HepG2 (cell line): ENCODE data around the gene TTN. TPM values are rescaled to one million over a fixed set of nuclear protein-coding genes. Genes with fewer than 3 reads are reported as not detected.

Experiments used
- ATAC-seq: fragments of 200-7000 bp; cut with Tn5 transposase; 3 replicates; pipeline ENCODE4 v1.9.1; 2020; ENCODE audit warnings: mild to moderate bottlenecking, moderate library complexity
- BruUV-seq: library from RNA; stranded (reverse); fragments of 400-500 nt; replicated peaks from 2 replicates; lab custom pipeline; 2021; lab: Mats Ljungman, UMichigan
- CTCF ChIA-PET: fragments of 300-600 bp; formaldehyde crosslinking; extraction: SDS; loops from one replicate; lab custom pipeline; 2021; ENCODE audit warnings: low total read pairs, inconsistent platforms, low intra/inter-chr PET ratio; lab: Yijun Ruan, JAX
- POLR2A ChIA-PET: fragments of 350-600 bp; sonication (Branson Sonifier 250); formaldehyde crosslinking; loops from one replicate; lab custom pipeline; 2020; ENCODE audit warnings: antibody characterized with exemption, inconsistent platforms; lab: Yijun Ruan, JAX
- DNase-seq: peaks from one replicate; pipeline ENCODE4 v3.0.0-alpha.2; 2015; ENCODE audit warnings: low spot score
- FAIRE-seq: peaks from 3 replicates; lab custom pipeline; 2011; peaks lifted over from hg19 to GRCh38; lab: Jason Lieb, UNC
- H2AFZ ChIP-seq: one replicate; pipeline ENCODE4 v1.6.1; 2011; ENCODE audit warnings: low read length, inconsistent platforms
- H3K27ac ChIP-seq: fragments of 300-600 bp; 3 replicates; pipeline ENCODE4 v1.8.0; 2011; ENCODE audit warnings: mixed run types, mild to moderate bottlenecking, mixed read lengths, low read length, inconsistent platforms; ENCODE audit not compliant: insufficient read depth; ENCODE audit errors: extremely low read length
- H3K27me3 ChIP-seq, 2 experiments: fragments of 200-600 bp in 1 of 2; 2 replicates in 1 of 2; 3 replicates in 1 of 2; pipeline versions ENCODE4 v1.6.0 to v1.8.0; 2011; ENCODE audit warnings: low read length in 2 of 2, mild to moderate bottlenecking in 2 of 2, moderate library complexity in 2 of 2, inconsistent platforms in 1 of 2; ENCODE audit not compliant: insufficient read depth in 2 of 2, control insufficient read depth in 1 of 2
- H3K36me3 ChIP-seq, 2 experiments: fragments of 200-600 bp in 1 of 2; replicated peaks in 1 of 2; 2 replicates in 1 of 2; 3 replicates in 1 of 2; pipeline versions ENCODE4 v1.5.1 to v1.8.0; 2011; ENCODE audit warnings: low read length in 2 of 2, inconsistent platforms in 1 of 2; ENCODE audit not compliant: insufficient read depth in 2 of 2, control insufficient read depth in 1 of 2
- H3K4me1 ChIP-seq: 2 replicates; pipeline ENCODE4 v1.5.1; 2012; ENCODE audit warnings: low read length, inconsistent platforms; ENCODE audit not compliant: insufficient read depth
- H3K4me2 ChIP-seq: 2 replicates; pipeline ENCODE4 v1.6.0; 2011; ENCODE audit warnings: low read depth, low read length, inconsistent platforms
- H3K4me3 ChIP-seq, 3 experiments: fragments of 200-600 bp in 1 of 3; sonication (generic), shearing (Covaris generic) in 1 of 3; replicated peaks in 1 of 3; 2 replicates each; pipeline ENCODE4 v1.5.1; 2011 to 2016; ENCODE audit warnings: low read length in 3 of 3, inconsistent platforms in 2 of 3, low read depth in 2 of 3, mild to moderate bottlenecking in 2 of 3, control low read depth in 1 of 3, mixed read lengths in 1 of 3; ENCODE audit not compliant: insufficient read depth in 1 of 3
- H3K79me2 ChIP-seq: one replicate; pipeline ENCODE4 v1.6.1; 2011; ENCODE audit warnings: low read length, inconsistent platforms; ENCODE audit not compliant: insufficient read depth
- H3K9ac ChIP-seq: 2 replicates; pipeline ENCODE4 v1.6.0; 2011; ENCODE audit warnings: mild to moderate bottlenecking, low read depth, low read length, inconsistent platforms; ENCODE audit not compliant: insufficient read depth
- H3K9me3 ChIP-seq: 2 replicates; pipeline ENCODE4 v1.5.1; 2012; ENCODE audit warnings: mild to moderate bottlenecking, low read length
- H4K20me1 ChIP-seq: 2 replicates; pipeline ENCODE4 v1.6.0; 2011; ENCODE audit warnings: inconsistent platforms, mild to moderate bottlenecking, low read length, moderate library complexity; ENCODE audit not compliant: insufficient read depth
- JARID2 ChIP-seq: sonication (generic); formaldehyde crosslinking; IDR thresholded peaks from 2 replicates; pipeline ENCODE4 v1.8.1; 2023; ENCODE audit warnings: missing genetic modification reagents, inconsistent platforms; ENCODE audit not compliant: insufficient replicate concordance
- JUND ChIP-seq: sonication (generic); formaldehyde crosslinking; IDR thresholded peaks from 2 replicates; pipeline ENCODE4 v1.8.0; 2022; ENCODE audit warnings: mild to moderate bottlenecking, missing genetic modification reagents
- POLR2AphosphoS5 ChIP-seq: IDR thresholded peaks from 2 replicates; pipeline ENCODE4 v1.6.1; 2012; ENCODE audit warnings: low read depth, low read length
- SIN3A ChIP-seq: IDR thresholded peaks from 2 replicates; pipeline ENCODE4 v1.6.1; 2011; ENCODE audit warnings: low read depth, mild to moderate bottlenecking, control low read depth, low read length, borderline replicate concordance
- STAG1 ChIP-seq: sonication (generic); formaldehyde crosslinking; IDR thresholded peaks from 2 replicates; pipeline ENCODE4 v1.4.0; 2020; ENCODE audit warnings: missing genetic modification reagents
- TSC22D2 ChIP-seq: sonication (generic); formaldehyde crosslinking; IDR thresholded peaks from 2 replicates; pipeline ENCODE4 v1.5.1; 2020; ENCODE audit warnings: missing genetic modification reagents, mild to moderate bottlenecking, borderline replicate concordance
- WGBS: methylation state at CpG from one replicate; pipeline ENCODE4 v1.1.6; 2017; ENCODE audit warnings: low lambda C conversion rate; 5-methylcytosine and 5-hydroxymethylcytosine counted together
- in situ Hi-C: cut with HindIII; loops from 2 replicates; pipeline ENCODE4 v1.10.0; 2017; ENCODE audit warnings: low pct_unique_long_range_greater_than_20kb; ENCODE audit not compliant: extremely low pct_ligation_motif_present
- intact Hi-C: fragments of 100-400 bp; cut with micrococcal nuclease; formaldehyde crosslinking; loops from one replicate; pipeline ENCODE4 v1.10.0; 2022; ENCODE audit not compliant: unreplicated experiment
- polyA plus RNA-seq, 8 experiments: library from polyadenylated mRNA; depleted of rRNA in 3 of 8; stranded (reverse) in 7 of 8; unstranded in 1 of 8; fragments of >200 nt; fragmentation: Illumina TruSeq in 4 of 8; extraction: Trizol in 4 of 8; gene quantifications; 2 replicates each; pipeline versions ENCODE4 v1.2.1 to v1.2.3, GENCODE V29; 2011 to 2016; ENCODE audit warnings: low read depth in 4 of 8, missing spikeins in 1 of 8, mixed read lengths in 1 of 8; ENCODE audit not compliant: insufficient read depth in 1 of 8
- total RNA-seq, 5 experiments: library from RNA; depleted of rRNA; stranded (reverse); fragments of >200 nt; fragmentation: Illumina TruSeq; extraction: Trizol; gene quantifications; 2 replicates each; pipeline ENCODE4 v1.2.3, GENCODE V29; 2016; ENCODE audit warnings: low read depth in 1 of 5
- TF ChIP-seq, protein P1 (sequence below): sonication (generic); formaldehyde crosslinking; IDR thresholded peaks from 2 replicates; pipeline ENCODE4 v1.5.0; 2020; ENCODE audit warnings: mild to moderate bottlenecking, missing genetic modification reagents, moderate library complexity
- TF ChIP-seq, protein P2 (sequence below): IDR thresholded peaks from 2 replicates; pipeline ENCODE4 v1.6.1; 2012; ENCODE audit warnings: low read depth, low read length, improper control_type of control experiment

Gene TTN
- total and polyA plus RNA-seq, 2 of the 13 experiments (the other 11 are each of a cell fraction or from before 2014, with no cell fraction given), result under 0.01 TPM

DNA sequence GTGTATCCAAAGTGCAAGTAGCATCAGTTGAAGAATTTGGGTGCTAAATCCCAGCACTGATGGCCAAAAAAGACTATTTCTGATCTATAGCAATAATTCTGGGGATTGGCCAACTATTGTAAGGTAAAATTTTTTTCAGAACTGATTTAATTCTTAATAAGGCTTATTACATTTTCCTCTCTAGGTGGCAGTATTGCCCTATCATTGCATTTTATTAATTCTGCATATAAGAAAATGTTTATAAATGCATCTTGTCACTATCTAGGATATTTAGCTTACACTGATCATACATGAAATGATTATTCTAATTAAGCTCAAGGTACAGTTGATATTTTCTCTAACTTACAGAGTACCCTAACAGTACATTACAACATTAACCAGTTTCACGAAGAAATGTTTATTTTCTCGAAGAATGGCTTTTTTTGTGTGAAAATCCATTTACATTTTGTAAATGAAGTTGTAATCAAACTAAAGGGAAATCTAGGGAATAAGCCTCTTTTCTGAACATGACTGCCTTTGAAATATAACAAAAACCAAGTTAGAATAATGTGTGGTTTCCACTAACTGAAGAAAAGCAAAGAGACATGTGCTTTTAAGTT, 11.0 kb downstream of the TTN start:
- Histone ChIP-seq H3K27ac (no peak overlapping the region), H3K79me2 (no peaks in the 10 kb centered on the region), H4K20me1 (no peaks in the 10 kb centered on the region), H3K9ac (no peak overlapping the region), H3K9me3 (no peaks in the 10 kb centered on the region), H3K4me3 (no peak overlapping the region), H3K36me3 (no peaks in the 10 kb centered on the region), H3K27me3 (peaks cover 0 to 23% of the 10 kb centered on the region in 2 experiments; a peak in 2 of 5 replicates), H2AFZ (no peak overlapping the region), H3K4me1 (no peaks in the 10 kb centered on the region), H3K4me2 (no peak overlapping the region)
- ATAC-seq (no peak), FAIRE-seq (peak; percentile 46), DNase-seq (peak; percentile 10)
- BruUV-seq, result no TSS peak
- intact Hi-C loops, result loop anchor here (1.0 to 10.0 kb wide), 3 partner anchors 118 to 959 kb away; no protein-coding TSS in a partner anchor
- in situ Hi-C loops, result loop anchor here (10.0 kb wide), 1 partner anchor 119 kb away; no protein-coding TSS in a partner anchor
- WGBS, result 4% methylated on average over 2 of the region's 2 CpGs
- ChIA-PET POLR2A (no interaction called here), CTCF (interaction anchor here (1.3 kb wide), 2 partner anchors 118 to 119 kb away, joined by 3 to 6 read pairs; no protein-coding TSS in a partner anchor)
- TF ChIP-seq SIN3A (no peak), STAG1 (CRISPR knock-in tag) (peak; percentile 62), POLR2AphosphoS5 (no peak), JARID2 (CRISPR knock-in tag) (no peak), TSC22D2 (CRISPR knock-in tag) (no peak), JUND (CRISPR knock-in tag) (no peak)
- TF ChIP-seq, protein P1, sequence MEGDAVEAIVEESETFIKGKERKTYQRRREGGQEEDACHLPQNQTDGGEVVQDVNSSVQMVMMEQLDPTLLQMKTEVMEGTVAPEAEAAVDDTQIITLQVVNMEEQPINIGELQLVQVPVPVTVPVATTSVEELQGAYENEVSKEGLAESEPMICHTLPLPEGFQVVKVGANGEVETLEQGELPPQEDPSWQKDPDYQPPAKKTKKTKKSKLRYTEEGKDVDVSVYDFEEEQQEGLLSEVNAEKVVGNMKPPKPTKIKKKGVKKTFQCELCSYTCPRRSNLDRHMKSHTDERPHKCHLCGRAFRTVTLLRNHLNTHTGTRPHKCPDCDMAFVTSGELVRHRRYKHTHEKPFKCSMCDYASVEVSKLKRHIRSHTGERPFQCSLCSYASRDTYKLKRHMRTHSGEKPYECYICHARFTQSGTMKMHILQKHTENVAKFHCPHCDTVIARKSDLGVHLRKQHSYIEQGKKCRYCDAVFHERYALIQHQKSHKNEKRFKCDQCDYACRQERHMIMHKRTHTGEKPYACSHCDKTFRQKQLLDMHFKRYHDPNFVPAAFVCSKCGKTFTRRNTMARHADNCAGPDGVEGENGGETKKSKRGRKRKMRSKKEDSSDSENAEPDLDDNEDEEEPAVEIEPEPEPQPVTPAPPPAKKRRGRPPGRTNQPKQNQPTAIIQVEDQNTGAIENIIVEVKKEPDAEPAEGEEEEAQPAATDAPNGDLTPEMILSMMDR, result peak; percentile 22; the same call in 1 of the 2 replicates
- TF ChIP-seq, protein P2, sequence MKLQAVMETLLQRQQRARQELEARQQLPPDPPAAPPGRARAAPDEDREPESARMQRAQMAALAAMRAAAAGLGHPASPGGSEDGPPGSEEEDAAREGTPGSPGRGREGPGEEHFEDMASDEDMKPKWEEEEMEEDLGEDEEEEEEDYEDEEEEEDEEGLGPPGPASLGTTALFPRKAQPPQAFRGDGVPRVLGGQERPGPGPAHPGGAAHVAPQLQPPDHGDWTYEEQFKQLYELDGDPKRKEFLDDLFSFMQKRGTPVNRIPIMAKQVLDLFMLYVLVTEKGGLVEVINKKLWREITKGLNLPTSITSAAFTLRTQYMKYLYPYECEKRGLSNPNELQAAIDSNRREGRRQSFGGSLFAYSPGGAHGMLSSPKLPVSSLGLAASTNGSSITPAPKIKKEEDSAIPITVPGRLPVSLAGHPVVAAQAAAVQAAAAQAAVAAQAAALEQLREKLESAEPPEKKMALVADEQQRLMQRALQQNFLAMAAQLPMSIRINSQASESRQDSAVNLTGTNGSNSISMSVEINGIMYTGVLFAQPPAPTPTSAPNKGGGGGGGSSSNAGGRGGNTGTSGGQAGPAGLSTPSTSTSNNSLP, result peak; percentile 27; the same call in 1 of the 2 replicates
